HG03095 (cell line): ENCODE measurements around the gene SPTLC1.

Experiments used
- ATAC-seq: cut with Tn5 transposase; IDR thresholded peaks from one replicate; pipeline ENCODE4 v1.9.1; 2021; ENCODE audit warnings: moderate library complexity; ENCODE audit not compliant: unreplicated experiment

Gene SPTLC1

GRCh38 chr9:92100237-92100911, 14.8 kb downstream of the SPTLC1 start:
- ATAC-seq = no peak

- no peak for ATAC-seq
These were observed 16.6 kb downstream of the SPTLC1 start for GRCh38 chr9:92098638-92099037.

- no peak for ATAC-seq
These were observed 17.2 kb downstream of the SPTLC1 start for GRCh38 chr9:92097997-92098482.

GRCh38 chr9:92095236-92095635, 20.0 kb downstream of the SPTLC1 start:
- no peak for ATAC-seq

DNA sequence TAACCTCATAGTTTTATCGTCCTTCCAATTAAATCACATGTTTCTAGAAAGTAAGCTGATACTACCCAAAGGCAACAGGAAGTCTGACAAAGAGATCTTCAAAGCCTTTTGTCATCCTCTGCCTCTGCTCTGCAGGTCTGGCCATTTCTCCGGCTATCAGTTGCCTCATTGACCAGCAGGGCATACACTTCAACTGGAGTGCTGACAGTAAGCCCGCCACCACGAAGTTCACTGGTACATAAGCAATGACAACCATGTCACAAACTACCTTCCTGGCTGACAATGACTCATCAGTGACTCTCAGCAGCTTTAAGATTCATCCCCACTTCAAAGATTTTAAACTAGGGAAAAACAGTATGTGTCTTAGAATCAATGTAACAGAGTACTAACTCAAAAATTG, 20.6 kb downstream of the SPTLC1 start:
- no peak for ATAC-seq

GRCh38 chr9:92077888-92078287, 37.3 kb downstream of the SPTLC1 start:
- no peak for ATAC-seq

- no peak for ATAC-seq
These were observed 43.6 kb downstream of the SPTLC1 start for GRCh38 chr9:92071634-92072033.

DNA sequence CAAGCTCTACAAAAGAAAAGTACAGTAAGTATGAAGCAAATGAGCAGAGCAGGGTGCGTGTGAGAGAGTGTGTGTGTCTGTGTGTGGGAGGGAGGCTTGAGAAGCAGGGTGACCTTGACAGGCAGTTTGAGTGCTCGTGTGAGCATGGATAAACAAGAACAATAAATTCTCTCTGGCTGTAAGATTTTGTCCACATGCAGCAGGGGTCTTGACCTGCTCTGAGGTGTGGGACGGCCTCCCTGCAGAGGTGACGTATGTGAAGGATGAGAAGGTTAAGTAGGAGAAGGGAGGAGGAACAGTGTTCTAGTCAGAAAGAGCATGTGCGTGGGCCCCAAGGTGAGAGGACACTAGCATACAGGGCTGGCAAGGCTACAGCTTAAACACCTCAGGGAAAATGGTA, 49.0 kb downstream of the SPTLC1 start:
- no peak for ATAC-seq

DNA sequence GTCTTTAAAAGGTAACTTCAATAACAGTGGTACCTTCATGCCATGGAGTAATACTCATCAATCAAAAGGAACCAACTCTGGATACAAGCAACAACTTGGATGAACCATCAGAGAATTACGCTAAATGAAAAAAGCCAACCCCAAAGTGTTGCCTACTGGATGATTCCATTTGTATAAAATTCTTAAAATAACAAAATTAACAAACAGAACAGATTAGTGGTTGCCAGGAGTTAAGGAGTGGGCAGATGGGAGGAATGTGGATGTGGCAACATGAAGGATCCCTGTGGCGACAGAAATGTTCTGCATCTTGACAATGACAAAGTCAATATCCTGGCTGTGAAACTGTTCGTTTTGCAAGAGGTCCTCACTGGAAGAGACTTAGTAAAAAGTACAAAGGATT, 50.5 kb downstream of the SPTLC1 start:
- ATAC-seq = no peak

GRCh38 chr9:92061184-92061583, 54.0 kb downstream of the SPTLC1 start:
- no peak for ATAC-seq

DNA sequence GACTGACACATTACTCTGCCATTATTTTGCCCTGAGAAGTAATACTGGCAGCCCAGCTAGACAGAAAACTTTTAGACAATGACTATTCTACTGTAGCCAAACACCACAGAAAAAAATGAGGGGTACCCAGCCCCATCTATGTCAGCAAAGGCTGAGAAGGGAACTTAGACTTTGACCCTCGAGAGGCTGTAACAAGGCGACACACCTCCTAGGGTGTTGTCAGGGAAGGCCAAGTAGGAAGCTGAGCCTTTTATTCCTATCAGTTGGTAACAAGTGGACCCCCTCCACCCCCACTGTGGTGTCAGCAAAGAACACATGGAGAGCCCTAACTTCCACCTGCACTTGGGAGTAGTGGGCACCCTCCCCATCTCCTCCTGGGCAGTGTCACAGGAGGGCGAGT, 55.6 kb downstream of the SPTLC1 start:
- no peak for ATAC-seq

DNA sequence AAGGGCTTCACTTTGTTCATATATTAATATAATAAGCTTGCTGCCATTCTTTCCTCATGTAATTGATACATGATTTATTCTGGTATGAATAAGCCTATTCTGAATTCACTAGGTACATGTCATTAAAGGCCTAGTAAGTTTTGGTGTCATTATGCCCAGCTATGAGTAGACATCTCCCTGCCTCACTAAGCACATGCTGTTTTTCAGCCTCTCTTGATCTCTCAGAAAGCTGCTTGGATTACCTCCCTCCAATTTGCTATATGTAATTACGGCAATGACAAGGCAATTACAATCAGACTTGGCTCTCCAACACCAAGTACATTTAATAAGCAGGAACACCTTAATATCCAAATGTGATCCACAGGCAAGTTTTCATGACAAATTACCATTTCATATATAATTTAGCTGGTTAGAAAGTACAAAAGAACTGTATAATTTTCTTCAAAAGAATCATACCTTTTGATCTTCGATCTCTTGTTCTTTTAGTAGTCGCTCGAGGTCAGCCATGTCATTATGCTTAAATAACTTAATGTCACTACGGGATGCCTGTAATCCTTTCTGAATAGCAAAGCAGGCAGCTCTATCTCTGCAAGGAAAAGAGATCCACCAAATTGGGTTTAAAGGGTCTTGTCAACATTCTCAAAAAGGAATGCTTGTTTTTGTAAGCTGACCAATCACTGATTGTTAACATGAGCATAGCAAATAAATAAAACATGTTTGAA, 56.3 kb downstream of the SPTLC1 start:
- no peak for ATAC-seq

GRCh38 chr9:92058026-92058425, 57.2 kb downstream of the SPTLC1 start:
- no peak for ATAC-seq

GRCh38 chr9:92057226-92057625, 58.0 kb downstream of the SPTLC1 start:
- ATAC-seq = no peak

- no peak for ATAC-seq
These were observed 59.6 kb downstream of the SPTLC1 start for GRCh38 chr9:92055624-92056023.

DNA sequence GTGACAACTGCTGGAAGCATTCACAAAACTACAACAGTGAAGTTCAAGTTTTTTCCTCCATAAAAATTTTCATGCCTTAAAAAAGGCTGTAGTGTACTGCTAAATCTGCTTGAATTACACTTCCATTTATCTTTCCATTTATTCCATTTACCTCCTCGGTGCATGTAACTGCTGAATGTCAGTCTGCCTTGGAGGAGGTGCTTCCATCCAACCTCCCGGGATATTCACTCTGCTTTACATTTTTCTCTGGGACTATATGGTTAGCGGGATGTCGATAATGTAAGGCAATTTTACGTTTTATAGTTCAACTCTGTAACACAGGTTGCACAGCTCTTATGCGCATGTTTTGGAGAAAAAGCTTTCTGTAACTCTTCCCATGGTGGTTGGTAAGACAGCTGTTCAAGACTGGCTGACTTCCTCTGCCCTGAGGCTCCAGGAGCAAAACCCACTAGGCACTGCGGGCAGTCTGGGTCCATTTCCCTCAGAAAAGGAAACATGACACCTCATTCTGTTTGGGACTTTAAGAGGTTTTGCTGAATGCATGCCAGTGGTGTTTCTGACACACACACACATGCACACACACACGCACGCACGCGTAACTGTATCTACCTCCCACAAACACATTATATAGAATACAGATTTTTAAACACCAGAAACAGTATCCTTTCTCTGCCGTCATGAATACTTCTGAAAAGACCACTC, 66.1 kb downstream of the SPTLC1 start:
- no peak for ATAC-seq

DNA sequence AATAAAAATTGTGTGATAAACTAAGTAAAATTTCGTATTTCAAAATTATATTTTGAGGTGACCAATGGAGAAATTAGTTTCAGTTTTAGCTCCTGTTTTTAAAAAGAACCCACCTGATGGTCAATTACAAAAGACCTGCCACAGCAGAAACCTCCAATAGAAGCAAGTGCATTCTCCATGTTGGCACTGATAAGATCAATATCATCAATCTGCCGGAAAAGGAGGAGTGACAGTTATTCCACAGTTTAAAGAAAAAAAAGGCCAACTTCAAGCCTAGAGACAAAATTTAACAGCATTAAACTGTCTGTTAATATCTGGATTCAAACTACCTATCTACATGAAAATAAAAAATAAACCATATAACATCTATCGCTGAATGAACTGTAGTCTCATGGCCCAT, 67.7 kb downstream of the SPTLC1 start:
- no peak for ATAC-seq

DNA sequence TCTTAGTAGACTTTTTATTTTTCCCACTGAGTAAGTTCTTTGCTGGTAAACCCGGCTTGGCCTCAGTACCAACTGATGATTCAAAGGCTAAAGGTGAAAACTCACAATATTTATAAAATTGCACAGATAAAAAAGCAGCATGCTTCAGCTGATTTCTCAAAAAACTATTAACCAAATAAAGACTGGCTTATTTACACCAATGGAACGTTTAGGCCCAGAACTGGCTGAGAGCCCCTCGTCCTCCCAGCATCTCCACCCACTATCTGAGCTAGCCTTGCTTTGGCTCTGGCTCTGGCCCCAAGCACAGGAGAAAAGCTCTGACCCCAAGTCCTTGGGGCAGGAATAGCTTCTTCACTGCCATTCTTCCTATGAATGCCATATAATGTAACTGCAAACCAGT, 68.5 kb downstream of the SPTLC1 start:
- no peak for ATAC-seq

DNA sequence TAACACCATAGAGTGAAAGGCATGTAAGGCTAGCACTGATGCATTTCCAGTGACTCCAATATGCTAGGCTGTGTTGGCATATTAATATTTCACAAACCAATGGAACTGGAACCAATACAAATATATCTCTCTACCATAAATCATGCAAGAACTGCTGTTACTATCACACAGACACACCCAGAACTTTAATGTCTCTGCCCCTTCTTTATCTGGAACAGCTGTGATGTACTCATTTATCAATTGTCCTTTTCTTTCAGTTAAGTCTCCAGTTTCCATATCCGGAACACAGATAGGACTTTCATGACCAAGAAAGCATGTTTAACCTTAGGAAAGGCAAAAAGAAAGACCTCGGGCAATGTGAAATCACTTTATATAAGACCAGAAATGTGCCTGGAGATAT, 70.3 kb downstream of the SPTLC1 start:
- ATAC-seq = no peak

DNA sequence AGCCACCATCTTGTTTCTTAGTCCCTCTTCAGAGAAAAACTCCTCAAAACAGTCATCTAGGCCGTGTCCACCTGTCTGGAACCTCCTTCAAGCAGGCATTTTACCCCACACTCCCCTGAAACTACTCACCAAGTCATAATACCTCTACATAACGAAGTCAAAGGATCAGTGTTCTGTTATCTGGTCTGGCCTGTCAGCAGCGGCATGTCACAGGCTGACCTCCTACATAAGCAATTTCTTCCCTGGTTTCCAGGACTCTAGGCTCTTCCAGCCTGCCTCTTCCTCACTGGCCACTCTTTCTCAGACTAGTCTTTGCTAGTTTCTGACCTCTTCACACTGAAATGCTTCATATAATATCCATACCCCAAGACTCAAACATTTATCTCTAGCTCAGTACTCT, 72.2 kb downstream of the SPTLC1 start:
- ATAC-seq = no peak

- no peak for ATAC-seq
These were observed 73.0 kb downstream of the SPTLC1 start for GRCh38 chr9:92042260-92042659.

DNA sequence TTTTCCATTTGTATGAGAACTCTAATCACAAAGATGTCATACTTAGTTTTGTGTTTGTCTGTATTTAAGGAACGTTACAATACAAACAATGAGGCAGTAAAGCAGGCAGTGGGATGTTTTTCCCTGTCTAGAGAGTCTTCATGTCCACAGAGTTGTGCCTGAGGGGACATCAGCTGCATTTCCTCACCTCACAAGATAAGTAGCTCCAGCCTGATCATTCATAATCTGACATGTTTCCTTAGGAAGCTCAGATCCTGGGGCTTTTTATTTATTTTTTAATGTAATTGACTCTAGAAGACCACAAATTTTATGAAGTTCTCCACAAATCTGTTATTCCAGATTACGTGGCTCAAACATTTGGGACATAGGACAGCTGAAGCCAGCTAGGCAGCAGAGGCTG, 78.5 kb downstream of the SPTLC1 start:
- no peak for ATAC-seq
